GM12878 (cell line): ENCODE results near the gene HLA-DRA. TPM values are rescaled to one million over a fixed set of nuclear protein-coding genes. Genes with fewer than 3 reads are reported as not detected.

Experiments
- ATF7 ChIP-seq: fragments of 450-650 bp; IDR thresholded peaks from 2 replicates; pipeline ENCODE4 v1.6.1; 2016; ENCODE audit warnings: low read depth, mild to moderate bottlenecking
- BHLHE40 ChIP-seq, 2 experiments: fragments of 450-650 bp in 1 of 2; IDR thresholded peaks; 2 replicates each; pipeline ENCODE4 v1.6.1; 2011 to 2017; ENCODE audit warnings: low read depth in 2 of 2, borderline replicate concordance in 1 of 2, improper control_type of control experiment in 1 of 2, low read length in 1 of 2, mild to moderate bottlenecking in 1 of 2
- EP300 ChIP-seq, 2 experiments: fragments of 150-350 bp in 1 of 2; IDR thresholded peaks; 2 replicates each; pipeline ENCODE4 v1.6.1; 2011 to 2012; ENCODE audit warnings: low read depth in 2 of 2, low read length in 2 of 2, borderline replicate concordance in 1 of 2, improper control_type of control experiment in 1 of 2, inconsistent platforms in 1 of 2; ENCODE audit not compliant: control insufficient read depth in 1 of 2
- ESRRA ChIP-seq: IDR thresholded peaks from 2 replicates; pipeline ENCODE4 v1.6.1; 2012; ENCODE audit warnings: mild to moderate bottlenecking, low read length, improper control_type of control experiment
- HDGF ChIP-seq: fragments of 450-650 bp; IDR thresholded peaks from 2 replicates; pipeline ENCODE4 v1.6.1; 2016; ENCODE audit warnings: antibody characterized with exemption
- IKZF1 ChIP-seq: fragments of 450-650 bp; conservative IDR thresholded peaks from 2 replicates; pipeline ENCODE4 v1.6.1; 2017; ENCODE audit warnings: antibody characterized with exemption, mild to moderate bottlenecking
- MEF2A ChIP-seq: IDR thresholded peaks from 2 replicates; pipeline ENCODE4 v1.6.1; 2011; ENCODE audit warnings: low read depth, mild to moderate bottlenecking, low read length, moderate library complexity; ENCODE audit not compliant: insufficient read depth
- MEF2B ChIP-seq: fragments of 450-650 bp; IDR thresholded peaks from 2 replicates; pipeline ENCODE4 v1.6.1; 2018; ENCODE audit warnings: mild to moderate bottlenecking, moderate library complexity; ENCODE audit not compliant: partially characterized antibody, poor library complexity, severe bottlenecking
- MYC ChIP-seq: IDR thresholded peaks from 2 replicates; pipeline ENCODE4 v1.6.1; 2011; ENCODE audit warnings: mild to moderate bottlenecking, low read length, moderate library complexity, inconsistent platforms; ENCODE audit not compliant: insufficient read depth, insufficient replicate concordance, insufficient read length, severe bottlenecking
- NFXL1 ChIP-seq: fragments of 450-650 bp; IDR thresholded peaks from 2 replicates; pipeline ENCODE4 v1.6.1; 2017; ENCODE audit warnings: antibody characterized with exemption, mild to moderate bottlenecking, borderline replicate concordance
- POU2F2 ChIP-seq: IDR thresholded peaks from 3 replicates; pipeline ENCODE4 v1.6.1; 2011; ENCODE audit warnings: low read depth, mild to moderate bottlenecking, low read length, borderline replicate concordance
- SMAD1 ChIP-seq: fragments of 450-650 bp; IDR thresholded peaks from 2 replicates; pipeline ENCODE4 v1.6.1; 2018; ENCODE audit warnings: mild to moderate bottlenecking, low read depth; ENCODE audit not compliant: partially characterized antibody
- SMAD5 ChIP-seq: IDR thresholded peaks from 2 replicates; pipeline ENCODE4 v1.6.1; 2016; ENCODE audit warnings: antibody characterized with exemption, low read depth
- SREBF2 ChIP-seq: IDR thresholded peaks from 2 replicates; pipeline ENCODE4 v1.6.1; 2012; ENCODE audit warnings: mild to moderate bottlenecking, low read length
- ZBED1 ChIP-seq: IDR thresholded peaks from 2 replicates; pipeline ENCODE4 v1.6.1; 2016; ENCODE audit warnings: borderline replicate concordance
- polyA plus RNA-seq, 11 experiments: library from polyadenylated mRNA; depleted of rRNA in 4 of 11; unstranded in 6 of 11; stranded (reverse) in 5 of 11; fragments of >200 nt; fragmentation: Nextera tagmentation in 4 of 11; fragmentation: Illumina TruSeq in 1 of 11; extraction: Ambion mirVana in 4 of 11; extraction: Trizol in 1 of 11; gene quantifications; 1 replicate in 1 of 11; 2 replicates in 10 of 11; pipeline versions ENCODE4 v1.2.1 to v1.2.3, GENCODE V29; 2011 to 2016; ENCODE audit warnings: inconsistent platforms in 2 of 11, missing spikeins in 2 of 11, low read depth in 1 of 11
- total RNA-seq, 4 experiments: library from RNA; depleted of rRNA in 3 of 4; stranded (reverse); fragments of >200 nt in 3 of 4; fragmentation: Illumina TruSeq in 1 of 4; extraction: Trizol in 1 of 4; gene quantifications; 2 replicates each; pipeline versions ENCODE4 v1.2.1 to v1.2.3, GENCODE V29; 2013 to 2021
- TF ChIP-seq, protein P1 (sequence below): IDR thresholded peaks from 2 replicates; pipeline ENCODE4 v1.6.1; 2011; ENCODE audit warnings: borderline replicate concordance, low read depth, mild to moderate bottlenecking, moderate library complexity, mixed read lengths, low read length; ENCODE audit not compliant: insufficient read depth; ENCODE audit errors: extremely low read length
- TF ChIP-seq, protein P2 (sequence below): fragments of 450-650 bp; IDR thresholded peaks from 2 replicates; pipeline ENCODE4 v1.6.1; 2017; ENCODE audit warnings: mild to moderate bottlenecking, moderate library complexity
- TF ChIP-seq, protein P3 (sequence below): IDR thresholded peaks from 2 replicates; pipeline ENCODE4 v1.6.1; 2012; ENCODE audit warnings: mild to moderate bottlenecking, low read depth, low read length
- TF ChIP-seq, protein P4 (sequence below): fragments of 450-650 bp; IDR thresholded peaks from 2 replicates; pipeline ENCODE4 v1.6.1; 2017; ENCODE audit warnings: mild to moderate bottlenecking, low read depth, inconsistent platforms; ENCODE audit not compliant: poor library complexity, severe bottlenecking

Gene HLA-DRA
- total and polyA plus RNA-seq, 10 of the 15 experiments (the other 5 are each of a cell fraction or from before 2014, with no cell fraction given) = 2,040 to 7,093 (median 2,859) TPM

DNA sequence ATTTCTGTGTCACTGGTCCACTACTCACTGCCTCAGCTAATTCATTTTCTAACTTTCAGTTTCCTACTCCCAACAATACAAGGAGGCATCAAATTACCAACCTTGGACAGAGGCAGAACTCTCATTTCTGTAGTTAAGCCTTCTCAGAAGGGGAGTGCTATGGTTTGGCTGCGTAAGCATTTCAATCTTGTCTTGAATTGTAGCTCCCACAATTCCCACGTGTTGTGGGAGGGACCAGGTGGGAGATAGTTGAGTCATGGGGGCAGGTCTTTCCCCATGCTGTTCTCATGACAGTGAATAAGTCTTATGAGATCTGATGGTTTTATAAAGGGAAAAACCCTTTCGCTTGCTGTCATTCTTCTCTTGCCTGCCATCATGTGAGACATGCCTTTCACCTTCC, 22.9 kb downstream of the HLA-DRA start (continued):
- TF ChIP-seq BHLHE40 (IDR thresholded peaks at IDR 0.05; ENCODE audit: borderline replicate concordance in 1 of 2, low read depth in 2 of 2, low read length in 1 of 2) (peak in 1 of 2 experiments; percentile 51; a peak in 1 of 4 replicates), SMAD5 (no peak), EP300 (IDR thresholded peaks at IDR 0.05; ENCODE audit: borderline replicate concordance in 1 of 2, control insufficient read depth in 1 of 2, low read depth in 2 of 2, low read length in 2 of 2) (peak; percentile 13 to 74; a peak in 2 of 4 replicates), HDGF (no peak), NFXL1 (no peak), MEF2A (no peak), ATF7 (peak; percentile 68), POU2F2 (0 out of 3 replicates have a peak, but pooled peaks have one; percentile 13), MEF2B (peak; percentile 16), SMAD1 (no peak), SREBF2 (no peak), MYC (no peak), ESRRA (no peak), IKZF1 (peak; percentile 55), ZBED1 (peak; percentile 55; the same call in 1 of the 2 replicates)
- TF ChIP-seq, protein P1, sequence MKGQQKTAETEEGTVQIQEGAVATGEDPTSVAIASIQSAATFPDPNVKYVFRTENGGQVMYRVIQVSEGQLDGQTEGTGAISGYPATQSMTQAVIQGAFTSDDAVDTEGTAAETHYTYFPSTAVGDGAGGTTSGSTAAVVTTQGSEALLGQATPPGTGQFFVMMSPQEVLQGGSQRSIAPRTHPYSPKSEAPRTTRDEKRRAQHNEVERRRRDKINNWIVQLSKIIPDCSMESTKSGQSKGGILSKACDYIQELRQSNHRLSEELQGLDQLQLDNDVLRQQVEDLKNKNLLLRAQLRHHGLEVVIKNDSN = no peak
- TF ChIP-seq, protein P2, sequence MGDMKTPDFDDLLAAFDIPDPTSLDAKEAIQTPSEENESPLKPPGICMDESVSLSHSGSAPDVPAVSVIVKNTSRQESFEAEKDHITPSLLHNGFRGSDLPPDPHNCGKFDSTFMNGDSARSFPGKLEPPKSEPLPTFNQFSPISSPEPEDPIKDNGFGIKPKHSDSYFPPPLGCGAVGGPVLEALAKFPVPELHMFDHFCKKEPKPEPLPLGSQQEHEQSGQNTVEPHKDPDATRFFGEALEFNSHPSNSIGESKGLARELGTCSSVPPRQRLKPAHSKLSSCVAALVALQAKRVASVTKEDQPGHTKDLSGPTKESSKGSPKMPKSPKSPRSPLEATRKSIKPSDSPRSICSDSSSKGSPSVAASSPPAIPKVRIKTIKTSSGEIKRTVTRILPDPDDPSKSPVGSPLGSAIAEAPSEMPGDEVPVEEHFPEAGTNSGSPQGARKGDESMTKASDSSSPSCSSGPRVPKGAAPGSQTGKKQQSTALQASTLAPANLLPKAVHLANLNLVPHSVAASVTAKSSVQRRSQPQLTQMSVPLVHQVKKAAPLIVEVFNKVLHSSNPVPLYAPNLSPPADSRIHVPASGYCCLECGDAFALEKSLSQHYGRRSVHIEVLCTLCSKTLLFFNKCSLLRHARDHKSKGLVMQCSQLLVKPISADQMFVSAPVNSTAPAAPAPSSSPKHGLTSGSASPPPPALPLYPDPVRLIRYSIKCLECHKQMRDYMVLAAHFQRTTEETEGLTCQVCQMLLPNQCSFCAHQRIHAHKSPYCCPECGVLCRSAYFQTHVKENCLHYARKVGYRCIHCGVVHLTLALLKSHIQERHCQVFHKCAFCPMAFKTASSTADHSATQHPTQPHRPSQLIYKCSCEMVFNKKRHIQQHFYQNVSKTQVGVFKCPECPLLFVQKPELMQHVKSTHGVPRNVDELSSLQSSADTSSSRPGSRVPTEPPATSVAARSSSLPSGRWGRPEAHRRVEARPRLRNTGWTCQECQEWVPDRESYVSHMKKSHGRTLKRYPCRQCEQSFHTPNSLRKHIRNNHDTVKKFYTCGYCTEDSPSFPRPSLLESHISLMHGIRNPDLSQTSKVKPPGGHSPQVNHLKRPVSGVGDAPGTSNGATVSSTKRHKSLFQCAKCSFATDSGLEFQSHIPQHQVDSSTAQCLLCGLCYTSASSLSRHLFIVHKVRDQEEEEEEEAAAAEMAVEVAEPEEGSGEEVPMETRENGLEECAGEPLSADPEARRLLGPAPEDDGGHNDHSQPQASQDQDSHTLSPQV = no peak
- TF ChIP-seq, protein P3, sequence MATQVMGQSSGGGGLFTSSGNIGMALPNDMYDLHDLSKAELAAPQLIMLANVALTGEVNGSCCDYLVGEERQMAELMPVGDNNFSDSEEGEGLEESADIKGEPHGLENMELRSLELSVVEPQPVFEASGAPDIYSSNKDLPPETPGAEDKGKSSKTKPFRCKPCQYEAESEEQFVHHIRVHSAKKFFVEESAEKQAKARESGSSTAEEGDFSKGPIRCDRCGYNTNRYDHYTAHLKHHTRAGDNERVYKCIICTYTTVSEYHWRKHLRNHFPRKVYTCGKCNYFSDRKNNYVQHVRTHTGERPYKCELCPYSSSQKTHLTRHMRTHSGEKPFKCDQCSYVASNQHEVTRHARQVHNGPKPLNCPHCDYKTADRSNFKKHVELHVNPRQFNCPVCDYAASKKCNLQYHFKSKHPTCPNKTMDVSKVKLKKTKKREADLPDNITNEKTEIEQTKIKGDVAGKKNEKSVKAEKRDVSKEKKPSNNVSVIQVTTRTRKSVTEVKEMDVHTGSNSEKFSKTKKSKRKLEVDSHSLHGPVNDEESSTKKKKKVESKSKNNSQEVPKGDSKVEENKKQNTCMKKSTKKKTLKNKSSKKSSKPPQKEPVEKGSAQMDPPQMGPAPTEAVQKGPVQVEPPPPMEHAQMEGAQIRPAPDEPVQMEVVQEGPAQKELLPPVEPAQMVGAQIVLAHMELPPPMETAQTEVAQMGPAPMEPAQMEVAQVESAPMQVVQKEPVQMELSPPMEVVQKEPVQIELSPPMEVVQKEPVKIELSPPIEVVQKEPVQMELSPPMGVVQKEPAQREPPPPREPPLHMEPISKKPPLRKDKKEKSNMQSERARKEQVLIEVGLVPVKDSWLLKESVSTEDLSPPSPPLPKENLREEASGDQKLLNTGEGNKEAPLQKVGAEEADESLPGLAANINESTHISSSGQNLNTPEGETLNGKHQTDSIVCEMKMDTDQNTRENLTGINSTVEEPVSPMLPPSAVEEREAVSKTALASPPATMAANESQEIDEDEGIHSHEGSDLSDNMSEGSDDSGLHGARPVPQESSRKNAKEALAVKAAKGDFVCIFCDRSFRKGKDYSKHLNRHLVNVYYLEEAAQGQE = peak; percentile 87
- TF ChIP-seq, protein P4, sequence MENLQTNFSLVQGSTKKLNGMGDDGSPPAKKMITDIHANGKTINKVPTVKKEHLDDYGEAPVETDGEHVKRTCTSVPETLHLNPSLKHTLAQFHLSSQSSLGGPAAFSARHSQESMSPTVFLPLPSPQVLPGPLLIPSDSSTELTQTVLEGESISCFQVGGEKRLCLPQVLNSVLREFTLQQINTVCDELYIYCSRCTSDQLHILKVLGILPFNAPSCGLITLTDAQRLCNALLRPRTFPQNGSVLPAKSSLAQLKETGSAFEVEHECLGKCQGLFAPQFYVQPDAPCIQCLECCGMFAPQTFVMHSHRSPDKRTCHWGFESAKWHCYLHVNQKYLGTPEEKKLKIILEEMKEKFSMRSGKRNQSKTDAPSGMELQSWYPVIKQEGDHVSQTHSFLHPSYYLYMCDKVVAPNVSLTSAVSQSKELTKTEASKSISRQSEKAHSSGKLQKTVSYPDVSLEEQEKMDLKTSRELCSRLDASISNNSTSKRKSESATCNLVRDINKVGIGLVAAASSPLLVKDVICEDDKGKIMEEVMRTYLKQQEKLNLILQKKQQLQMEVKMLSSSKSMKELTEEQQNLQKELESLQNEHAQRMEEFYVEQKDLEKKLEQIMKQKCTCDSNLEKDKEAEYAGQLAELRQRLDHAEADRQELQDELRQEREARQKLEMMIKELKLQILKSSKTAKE = peak; percentile 68
